Measurements from ENCODE around the gene TMC3.

Gene TMC3

GRCh38 chr15:81407718-81408117, 33.7 kb upstream of the TMC3 start:
- Histone ChIP-seq H3K27me3 (no peaks in the 10 kb centered on the region), H4K20me1 (no peaks in the 10 kb centered on the region), H3K9ac (no peak overlapping the region), H3K4me1 (no peaks in the 10 kb centered on the region), H3K9me3 (no peaks in the 10 kb centered on the region), H3K27ac (no peak overlapping the region), H3K4me3 (no peak overlapping the region), H3K4me2 (no peak overlapping the region), H3K36me3 (no peaks in the 10 kb centered on the region)
- no peak for TF ChIP-seq Cebpa-rat (IDR thresholded peaks at IDR 0.05)

- H3K9me3 ChIP-seq = no peaks in the 10 kb centered on the region
- H3K9ac ChIP-seq = no peak overlapping the region
- H3K27me3 ChIP-seq = no peaks in the 10 kb centered on the region
Observed at GRCh38 chr15:81407176-81407575, 33.2 kb upstream of the TMC3 start.

GRCh38 chr15:81400640-81401236, 26.7 kb upstream of the TMC3 start:
- H3K4me3 ChIP-seq = no peak overlapping the region
- H3K27me3 ChIP-seq = no peaks in the 10 kb centered on the region

More at GRCh38 chr15:81407176-81407575, 33.2 kb upstream of the TMC3 start:
- H3K36me3 ChIP-seq = no peaks in the 10 kb centered on the region
- TF ChIP-seq Cebpa-rat (IDR thresholded peaks at IDR 0.05) = no peak
- H3K27ac ChIP-seq = no peak overlapping the region
- no peaks in the 10 kb centered on the region for H3K4me1 ChIP-seq
- H3K4me3 ChIP-seq = no peak overlapping the region
- no peak overlapping the region for H3K4me2 ChIP-seq
- H4K20me1 ChIP-seq = no peaks in the 10 kb centered on the region

GRCh38 chr15:81398910-81399551, 25.0 kb upstream of the TMC3 start:
- Histone ChIP-seq H3K4me1 (no peaks in the 10 kb centered on the region), H3K9me3 (no peaks in the 10 kb centered on the region), H3K4me3 (no peak overlapping the region), H3K27ac (no peak overlapping the region), H3K27me3 (no peaks in the 10 kb centered on the region), H3K4me2 (no peak overlapping the region), H3K36me3 (no peaks in the 10 kb centered on the region), H4K20me1 (no peaks in the 10 kb centered on the region), H3K9ac (no peak overlapping the region)
- no peak for TF ChIP-seq Cebpa-rat (IDR thresholded peaks at IDR 0.05)

More at GRCh38 chr15:81400640-81401236, 26.7 kb upstream of the TMC3 start:
- no peak overlapping the region for H3K4me2 ChIP-seq
- no peak overlapping the region for H3K27ac ChIP-seq
- TF ChIP-seq Cebpa-rat (IDR thresholded peaks at IDR 0.05) = no peak
- H3K4me1 ChIP-seq = no peaks in the 10 kb centered on the region
- no peaks in the 10 kb centered on the region for H4K20me1 ChIP-seq
- no peaks in the 10 kb centered on the region for H3K9me3 ChIP-seq
- no peaks in the 10 kb centered on the region for H3K36me3 ChIP-seq
- no peak overlapping the region for H3K9ac ChIP-seq

- H3K9me3 ChIP-seq = no peaks in the 10 kb centered on the region
- no peak for TF ChIP-seq Cebpa-rat (IDR thresholded peaks at IDR 0.05)
- no peak overlapping the region for H3K9ac ChIP-seq
- H3K27me3 ChIP-seq = no peaks in the 10 kb centered on the region
- no peaks in the 10 kb centered on the region for H3K4me1 ChIP-seq
- H3K4me2 ChIP-seq = no peak overlapping the region
- no peaks in the 10 kb centered on the region for H3K36me3 ChIP-seq
- no peak overlapping the region for H3K4me3 ChIP-seq
- no peaks in the 10 kb centered on the region for H4K20me1 ChIP-seq
- no peak overlapping the region for H3K27ac ChIP-seq
Observed at GRCh38 chr15:81398456-81398855, 24.4 kb upstream of the TMC3 start.

- Histone ChIP-seq H4K20me1 (no peaks in the 10 kb centered on the region), H3K4me2 (no peak overlapping the region), H3K4me3 (no peak overlapping the region), H3K36me3 (no peaks in the 10 kb centered on the region), H3K27ac (no peak overlapping the region), H3K9ac (no peak overlapping the region), H3K9me3 (no peaks in the 10 kb centered on the region), H3K4me1 (no peaks in the 10 kb centered on the region), H3K27me3 (no peaks in the 10 kb centered on the region)
- no peak for TF ChIP-seq Cebpa-rat (IDR thresholded peaks at IDR 0.05)
Observed at GRCh38 chr15:81394603-81395002, 20.6 kb upstream of the TMC3 start.

- Histone ChIP-seq H4K20me1 (no peaks in the 10 kb centered on the region), H3K36me3 (no peaks in the 10 kb centered on the region), H3K27me3 (no peaks in the 10 kb centered on the region), H3K27ac (no peak overlapping the region), H3K4me3 (no peak overlapping the region), H3K9me3 (no peaks in the 10 kb centered on the region), H3K9ac (no peak overlapping the region), H3K4me2 (no peak overlapping the region), H3K4me1 (no peaks in the 10 kb centered on the region)
- no peak for TF ChIP-seq Cebpa-rat (IDR thresholded peaks at IDR 0.05)
Observed at GRCh38 chr15:81391657-81392056, 17.6 kb upstream of the TMC3 start.

GRCh38 chr15:81388436-81388770, 14.4 kb upstream of the TMC3 start:
- Histone ChIP-seq H3K36me3 (no peaks in the 10 kb centered on the region), H3K4me3 (no peak overlapping the region), H3K4me1 (peaks cover 9% of the 10 kb centered on the region; the same call in 1 of the 2 replicates), H3K27ac (no peak overlapping the region), H3K9ac (no peak overlapping the region), H3K9me3 (0 out of 2 replicates have a peak, but pooled peaks cover 5% of the 10 kb centered on the region), H4K20me1 (no peaks in the 10 kb centered on the region), H3K27me3 (no peaks in the 10 kb centered on the region), H3K4me2 (no peak overlapping the region)
- TF ChIP-seq Cebpa-rat (IDR thresholded peaks at IDR 0.05) = no peak

GRCh38 chr15:81387621-81388435, 13.8 kb upstream of the TMC3 start:
- Histone ChIP-seq H3K27me3 (no peaks in the 10 kb centered on the region), H4K20me1 (no peaks in the 10 kb centered on the region), H3K4me2 (no peak overlapping the region), H3K4me3 (no peak overlapping the region), H3K27ac (no peak overlapping the region), H3K4me1 (peaks cover 9% of the 10 kb centered on the region; the same call in 1 of the 2 replicates), H3K9me3 (0 out of 2 replicates have a peak, but pooled peaks cover 5% of the 10 kb centered on the region), H3K9ac (no peak overlapping the region), H3K36me3 (no peaks in the 10 kb centered on the region)
- TF ChIP-seq Cebpa-rat (IDR thresholded peaks at IDR 0.05) = no peak

- H3K27me3 ChIP-seq = no peaks in the 10 kb centered on the region
- no peaks in the 10 kb centered on the region for H3K36me3 ChIP-seq
- no peak overlapping the region for H3K4me2 ChIP-seq
- H3K4me3 ChIP-seq = no peak overlapping the region
- H3K9me3 ChIP-seq = 0 out of 2 replicates have a peak, but pooled peaks cover 5% of the 10 kb centered on the region
- no peaks in the 10 kb centered on the region for H4K20me1 ChIP-seq
- H3K27ac ChIP-seq = no peak overlapping the region
- TF ChIP-seq Cebpa-rat (IDR thresholded peaks at IDR 0.05) = no peak
- H3K4me1 ChIP-seq = peaks cover 9% of the 10 kb centered on the region; the same call in 1 of the 2 replicates
- H3K9ac ChIP-seq = no peak overlapping the region
Observed at GRCh38 chr15:81386947-81387346, 12.9 kb upstream of the TMC3 start.
